Breast epithelium (tissue), 4 donors: ENCODE measurements around the gene PCDH1. TPM values are rescaled to one million over a fixed set of nuclear protein-coding genes. Genes with fewer than 3 reads are reported as not detected.
A peak's percentile ranks its signal among the peaks of the same experiment; 100 is the strongest.

Experiments used
- DNase-seq, 2 donors: peaks; one replicate each; pipeline ENCODE4 v3.0.0-alpha.2; 2019; ENCODE audit warnings: low spot score in 2 of 2
- H3K27ac ChIP-seq, 2 donors: fragments of 200-600 bp; sonication (generic) in 1 of 2; one replicate each; pipeline ENCODE4 v1.5.1; 2016 to 2019; ENCODE audit warnings: mild to moderate bottlenecking in 1 of 2
- H3K27me3 ChIP-seq, 2 donors: fragments of 200-600 bp; sonication (generic) in 1 of 2; one replicate each; pipeline versions ENCODE4 v1.5.1 to v1.6.0; 2017 to 2019; ENCODE audit warnings: control low read depth in 1 of 2, mild to moderate bottlenecking in 1 of 2
- H3K36me3 ChIP-seq: fragments of 200-600 bp; one replicate; pipeline ENCODE4 v1.5.1; 2019
- H3K4me1 ChIP-seq, 2 donors: fragments of 200-600 bp; sonication (generic); one replicate each; pipeline ENCODE4 v1.5.1; 2016 to 2019; ENCODE audit warnings: control low read depth in 1 of 2
- H3K4me3 ChIP-seq, 3 donors: fragments of 200-600 bp; sonication (generic); 1 replicate in 2 of 3; 2 replicates in 1 of 3; pipeline ENCODE4 v1.5.1; 2016 to 2019; ENCODE audit warnings: mild to moderate bottlenecking in 3 of 3, moderate library complexity in 2 of 3
- H3K9me3 ChIP-seq, 2 donors: fragments of 200-600 bp; sonication (generic) in 1 of 2; one replicate each; pipeline ENCODE4 v1.5.1; 2016 to 2019; ENCODE audit warnings: control low read depth in 1 of 2
- POLR2A ChIP-seq: fragments of 450-650 bp; IDR thresholded peaks from one replicate; pipeline ENCODE4 v1.6.1; 2016; ENCODE audit warnings: antibody characterized with exemption, mild to moderate bottlenecking, moderate library complexity
- POLR2AphosphoS5 ChIP-seq, 3 donors: sonication (generic); formaldehyde crosslinking; IDR thresholded peaks; one replicate each; pipeline ENCODE4 v1.6.1; 2017; ENCODE audit warnings: antibody characterized with exemption in 3 of 3
- intact Hi-C: fragments of 100-400 bp; cut with DNase I; formaldehyde crosslinking; loops from one replicate; pipeline ENCODE4 v1.15.1; 2023; ENCODE audit warnings: low total_unique reads
- total RNA-seq, 3 donors: library from RNA; depleted of rRNA; stranded (reverse); fragments of >200 nt; gene quantifications; one replicate each; pipeline ENCODE4 v1.1.0, GENCODE V29; 2016
- TF ChIP-seq, protein P1 (sequence below), 3 donors: fragments of 450-650 bp; IDR thresholded peaks; one replicate each; pipeline ENCODE4 v1.5.1; 2016 to 2017; ENCODE audit warnings: antibody characterized with exemption in 3 of 3, mild to moderate bottlenecking in 3 of 3, moderate library complexity in 3 of 3

Gene PCDH1
- total RNA-seq, 3 donors from 2014 or later = 28.3 to 72.7 (median 65.9) TPM

GRCh38 chr5:141805874-141806595 is 72.2 kb downstream of the PCDH1 start:
- H3K4me3 ChIP-seq = no peak overlapping the region
- H3K27me3 ChIP-seq = no peaks in the 10 kb centered on the region
- intact Hi-C loops = no loop called here
- TF ChIP-seq, protein P1, sequence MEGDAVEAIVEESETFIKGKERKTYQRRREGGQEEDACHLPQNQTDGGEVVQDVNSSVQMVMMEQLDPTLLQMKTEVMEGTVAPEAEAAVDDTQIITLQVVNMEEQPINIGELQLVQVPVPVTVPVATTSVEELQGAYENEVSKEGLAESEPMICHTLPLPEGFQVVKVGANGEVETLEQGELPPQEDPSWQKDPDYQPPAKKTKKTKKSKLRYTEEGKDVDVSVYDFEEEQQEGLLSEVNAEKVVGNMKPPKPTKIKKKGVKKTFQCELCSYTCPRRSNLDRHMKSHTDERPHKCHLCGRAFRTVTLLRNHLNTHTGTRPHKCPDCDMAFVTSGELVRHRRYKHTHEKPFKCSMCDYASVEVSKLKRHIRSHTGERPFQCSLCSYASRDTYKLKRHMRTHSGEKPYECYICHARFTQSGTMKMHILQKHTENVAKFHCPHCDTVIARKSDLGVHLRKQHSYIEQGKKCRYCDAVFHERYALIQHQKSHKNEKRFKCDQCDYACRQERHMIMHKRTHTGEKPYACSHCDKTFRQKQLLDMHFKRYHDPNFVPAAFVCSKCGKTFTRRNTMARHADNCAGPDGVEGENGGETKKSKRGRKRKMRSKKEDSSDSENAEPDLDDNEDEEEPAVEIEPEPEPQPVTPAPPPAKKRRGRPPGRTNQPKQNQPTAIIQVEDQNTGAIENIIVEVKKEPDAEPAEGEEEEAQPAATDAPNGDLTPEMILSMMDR (IDR thresholded peaks at IDR 0.05) = no peak
- peak in 1 of 3 donors; percentile 27 for TF ChIP-seq POLR2AphosphoS5 (IDR thresholded peaks at IDR 0.05)
- H3K9me3 ChIP-seq = no peaks in the 10 kb centered on the region
- no peak for DNase-seq
- H3K4me1 ChIP-seq = no peaks in the 10 kb centered on the region
- no peaks in the 10 kb centered on the region for H3K36me3 ChIP-seq
- peak overlapping the region; percentile 5 to 69 for H3K27ac ChIP-seq

- Histone ChIP-seq H3K27me3 (no peaks in the 10 kb centered on the region), H3K4me3 (no peak overlapping the region), H3K9me3 (no peaks in the 10 kb centered on the region), H3K4me1 (no peaks in the 10 kb centered on the region), H3K36me3 (no peaks in the 10 kb centered on the region), H3K27ac (peak overlapping the region in 1 of 2 donors; percentile 69)
- TF ChIP-seq, protein P1 (IDR thresholded peaks at IDR 0.05) = no peak
- no peak for TF ChIP-seq POLR2AphosphoS5 (IDR thresholded peaks at IDR 0.05)
- no peak for TF ChIP-seq POLR2A
- no peak for DNase-seq
- intact Hi-C loops = no loop called here
These were observed 73.7 kb downstream of the PCDH1 start for GRCh38 chr5:141804475-141804874.

Other genes starting within 250 kb of the PCDH1 start
- gene HDAC3, start 241.6 kb downstream of the PCDH1 start, total RNA-seq = 10 to 100 TPM; 50.2 to 52.5 (median 52.1) TPM
- gene RELL2, start 241.4 kb downstream of the PCDH1 start, total RNA-seq = 1 to 10 TPM; 1.3 to 4.3 (median 4.0) TPM
- gene FCHSD1, start 227.0 kb downstream of the PCDH1 start, total RNA-seq = 10 to 100 TPM; 18.1 to 32.1 (median 24.3) TPM
- 10 to 100 TPM in 1 of 3 donors, 1 to 10 TPM in 2; 2.6 to 12.1 (median 5.9) TPM for gene ARAP3, start 196.2 kb downstream of the PCDH1 start, total RNA-seq
- 10 to 100 TPM; 74.6 to 95.1 (median 76.7) TPM for gene DELE1, start 45.5 kb upstream of the PCDH1 start, total RNA-seq
- 1 to 10 TPM; 1.8 to 5.6 (median 3.5) TPM for gene PCDH12, start 79.8 kb upstream of the PCDH1 start, total RNA-seq
- gene RNF14, start 90.7 kb upstream of the PCDH1 start, total RNA-seq = 10 to 100 TPM; 43.9 to 80.2 (median 60.6) TPM
- 10 to 100 TPM; 32.6 to 46.4 (median 38.3) TPM for gene GNPDA1, start 134.6 kb upstream of the PCDH1 start, total RNA-seq
- 100 to 1,000 TPM; 115 to 135 (median 117) TPM for gene NDFIP1, start 230.4 kb upstream of the PCDH1 start, total RNA-seq